Measurements from ENCODE around the gene CYTH1. TPM values are rescaled to one million over a fixed set of nuclear protein-coding genes. Genes with fewer than 3 reads are reported as not detected.

The CYTH1 gene
- total RNA-seq, 1 experiment from 2014 or later: 34.3 TPM

DNA sequence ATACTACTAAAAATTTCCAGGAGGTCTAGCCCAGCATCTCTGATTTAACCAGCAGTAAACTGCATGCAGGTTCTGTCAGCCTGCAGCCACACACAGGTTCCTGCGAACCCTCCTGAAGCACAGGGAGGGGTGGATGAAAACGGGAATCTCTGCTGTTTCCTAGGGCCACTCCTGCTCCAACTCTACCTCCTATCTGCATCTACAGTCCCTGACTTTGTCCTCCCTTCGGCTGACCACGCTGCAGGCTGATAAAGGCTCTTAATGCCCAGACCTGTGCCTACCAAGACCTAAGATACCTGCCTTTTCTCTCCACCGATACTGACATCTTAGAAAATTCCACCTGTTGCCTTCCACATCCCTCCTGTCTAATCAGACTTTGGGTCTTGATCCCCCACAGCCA lies 50.2 kb downstream of the CYTH1 start:
- Histone ChIP-seq H3K36me3 (ENCODE audit: control insufficient read depth in 1 of 2, insufficient read depth in 2 of 2, low read length in 2 of 2) (no peaks in the 10 kb centered on the region), H3K4me2 (ENCODE audit: low read length) (no peak overlapping the region), H3K9me3 (ENCODE audit: control insufficient read depth in 1 of 2, insufficient read depth in 1 of 2, low read depth in 1 of 2, low read length in 2 of 2) (no peaks in the 10 kb centered on the region), H3K27ac (ENCODE audit: low read depth, low read length) (no peak overlapping the region), H3K9ac (ENCODE audit: low read length) (no peak overlapping the region), H3K4me1 (ENCODE audit: control insufficient read depth in 1 of 2, insufficient read depth in 2 of 2, low read length in 2 of 2) (peaks cover 11 to 16% of the 10 kb centered on the region in 2 experiments), H3K4me3 (replicated peaks in 1 of 2; ENCODE audit: low read depth in 1 of 2, low read length in 2 of 2) (no peak overlapping the region), H3K79me2 (ENCODE audit: insufficient read depth, low read length) (peaks cover 46% of the 10 kb centered on the region), H3K9me2 (ENCODE audit: insufficient read depth) (no peaks in the 10 kb centered on the region), H2AFZ (ENCODE audit: low read depth, low read length, poor library complexity, severe bottlenecking) (no peak overlapping the region), H4K20me1 (ENCODE audit: insufficient read depth) (no peaks in the 10 kb centered on the region), H3K27me3 (ENCODE audit: insufficient read depth, low read length) (no peaks in the 10 kb centered on the region)
- intact Hi-C loops (cut with micrococcal nuclease): no loop called here
- ATAC-seq (no peak), DNase-seq (ENCODE audit: low read depth, low spot score) (no peak)
- POLR2A ChIA-PET: no interaction called here
- CTCF ChIA-PET: no interaction called here
- RAD21 ChIA-PET (ENCODE audit: low non-redundant PET in 1 of 2, low total read pairs in 2 of 2, uncharacterized antibody in 2 of 2, unreplicated experiment in 2 of 2): no interaction called here
- no peak for TF ChIP-seq REST (IDR thresholded peaks at IDR 0.05; ENCODE audit: low read depth)
- no peak for TF ChIP-seq CEBPB (IDR thresholded peaks at IDR 0.05; ENCODE audit: low read depth)
- no peak for TF ChIP-seq MAX (IDR thresholded peaks at IDR 0.05)
- TF ChIP-seq EZH2 (IDR thresholded peaks at IDR 0.05): no peak
- no peak for TF ChIP-seq SRF (IDR thresholded peaks at IDR 0.05; ENCODE audit: low read depth)
- TF ChIP-seq FOSL1 (IDR thresholded peaks at IDR 0.05; ENCODE audit: low read depth): no peak
- no peak for TF ChIP-seq ZFX (IDR thresholded peaks at IDR 0.05)
- TF ChIP-seq TCF7L2 (IDR thresholded peaks at IDR 0.05; ENCODE audit: borderline replicate concordance, extremely low read depth, insufficient read depth, insufficient read length): no peak
- TF ChIP-seq, protein P1, sequence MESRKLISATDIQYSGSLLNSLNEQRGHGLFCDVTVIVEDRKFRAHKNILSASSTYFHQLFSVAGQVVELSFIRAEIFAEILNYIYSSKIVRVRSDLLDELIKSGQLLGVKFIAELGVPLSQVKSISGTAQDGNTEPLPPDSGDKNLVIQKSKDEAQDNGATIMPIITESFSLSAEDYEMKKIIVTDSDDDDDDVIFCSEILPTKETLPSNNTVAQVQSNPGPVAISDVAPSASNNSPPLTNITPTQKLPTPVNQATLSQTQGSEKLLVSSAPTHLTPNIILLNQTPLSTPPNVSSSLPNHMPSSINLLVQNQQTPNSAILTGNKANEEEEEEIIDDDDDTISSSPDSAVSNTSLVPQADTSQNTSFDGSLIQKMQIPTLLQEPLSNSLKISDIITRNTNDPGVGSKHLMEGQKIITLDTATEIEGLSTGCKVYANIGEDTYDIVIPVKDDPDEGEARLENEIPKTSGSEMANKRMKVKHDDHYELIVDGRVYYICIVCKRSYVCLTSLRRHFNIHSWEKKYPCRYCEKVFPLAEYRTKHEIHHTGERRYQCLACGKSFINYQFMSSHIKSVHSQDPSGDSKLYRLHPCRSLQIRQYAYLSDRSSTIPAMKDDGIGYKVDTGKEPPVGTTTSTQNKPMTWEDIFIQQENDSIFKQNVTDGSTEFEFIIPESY (IDR thresholded peaks at IDR 0.05; ENCODE audit: extremely low read depth, insufficient replicate concordance, low read length): no peak
- no peak for TF ChIP-seq EZH2phosphoT487 (IDR thresholded peaks at IDR 0.05; ENCODE audit: borderline replicate concordance)
- no peak for TF ChIP-seq ELF1 (IDR thresholded peaks at IDR 0.05; ENCODE audit: borderline replicate concordance, low read depth)
- TF ChIP-seq ZNF274 (IDR thresholded peaks at IDR 0.05; ENCODE audit: low read depth, low read length): no peak
- BruUV-seq (replicated peaks): no TSS peak

Data from HCT116 (cell line).